Measurements from ENCODE around the gene NAP1L4. TPM values are rescaled to one million over a fixed set of nuclear protein-coding genes. Genes with fewer than 3 reads are reported as not detected.

NAP1L4 gene
- total and polyA plus RNA-seq, 4 donors = 56.3 to 191 (median 77.3) TPM

DNA sequence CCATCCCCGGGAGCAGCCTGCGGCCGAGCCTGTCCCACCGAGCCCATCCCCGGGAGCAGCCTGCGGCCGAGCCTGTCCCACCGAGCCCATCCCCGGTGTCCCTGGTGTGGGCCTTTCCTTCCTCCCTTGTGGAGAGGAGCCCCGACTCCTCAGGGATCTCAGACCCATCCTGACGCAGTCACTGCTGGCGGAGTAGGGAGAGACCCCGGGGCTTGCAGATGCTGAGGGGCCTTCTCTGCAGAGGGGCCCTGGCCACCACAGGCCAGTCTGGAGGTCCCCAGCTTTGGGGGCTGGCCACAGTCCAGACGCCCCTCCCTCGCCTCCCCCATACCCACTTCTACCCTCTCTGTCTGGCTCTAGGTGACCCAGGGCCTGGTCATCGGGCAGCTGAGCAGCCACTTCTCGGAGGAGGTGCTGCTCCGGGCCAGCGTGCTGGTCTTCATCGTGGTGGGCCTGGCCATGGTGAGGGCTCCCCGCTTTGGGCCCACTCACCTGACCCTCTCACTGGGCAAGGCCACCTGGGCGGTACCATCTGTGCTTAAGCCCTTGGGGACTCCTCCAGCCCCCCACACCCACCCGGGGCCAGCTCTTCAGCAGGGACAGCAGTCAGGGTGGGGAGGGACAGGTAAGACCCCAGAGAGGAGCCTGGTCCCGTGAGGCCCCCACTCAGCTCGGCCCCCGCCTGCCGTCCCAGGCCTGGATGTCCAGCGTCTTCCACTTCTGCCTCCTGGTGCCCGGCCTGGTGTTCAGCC, 70.2 kb downstream of the NAP1L4 start:
- TF ChIP-seq, protein P1, sequence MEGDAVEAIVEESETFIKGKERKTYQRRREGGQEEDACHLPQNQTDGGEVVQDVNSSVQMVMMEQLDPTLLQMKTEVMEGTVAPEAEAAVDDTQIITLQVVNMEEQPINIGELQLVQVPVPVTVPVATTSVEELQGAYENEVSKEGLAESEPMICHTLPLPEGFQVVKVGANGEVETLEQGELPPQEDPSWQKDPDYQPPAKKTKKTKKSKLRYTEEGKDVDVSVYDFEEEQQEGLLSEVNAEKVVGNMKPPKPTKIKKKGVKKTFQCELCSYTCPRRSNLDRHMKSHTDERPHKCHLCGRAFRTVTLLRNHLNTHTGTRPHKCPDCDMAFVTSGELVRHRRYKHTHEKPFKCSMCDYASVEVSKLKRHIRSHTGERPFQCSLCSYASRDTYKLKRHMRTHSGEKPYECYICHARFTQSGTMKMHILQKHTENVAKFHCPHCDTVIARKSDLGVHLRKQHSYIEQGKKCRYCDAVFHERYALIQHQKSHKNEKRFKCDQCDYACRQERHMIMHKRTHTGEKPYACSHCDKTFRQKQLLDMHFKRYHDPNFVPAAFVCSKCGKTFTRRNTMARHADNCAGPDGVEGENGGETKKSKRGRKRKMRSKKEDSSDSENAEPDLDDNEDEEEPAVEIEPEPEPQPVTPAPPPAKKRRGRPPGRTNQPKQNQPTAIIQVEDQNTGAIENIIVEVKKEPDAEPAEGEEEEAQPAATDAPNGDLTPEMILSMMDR (IDR thresholded peaks at IDR 0.05; ENCODE audit: control extremely low read depth, extremely low read depth) = no peak
- Histone ChIP-seq H3K36me3 (ENCODE audit: control insufficient read depth in 4 of 4, insufficient read depth in 4 of 4, low read length in 4 of 4) (no peaks in the 10 kb centered on the region), H3K27ac (ENCODE audit: low read depth in 1 of 2, low read length in 1 of 2) (no peak overlapping the region), H3K9ac (ENCODE audit: insufficient read depth in 1 of 2, low read length in 2 of 2) (no peak overlapping the region), H3K27me3 (ENCODE audit: control insufficient read depth in 3 of 3, insufficient read depth in 3 of 3, low read length in 2 of 3) (peaks cover 0 to 2% (median 0%) of the 10 kb centered on the region in 3 donors), H3K9me3 (ENCODE audit: control insufficient read depth in 4 of 4, insufficient read depth in 3 of 4, low read length in 3 of 4) (no peaks in the 10 kb centered on the region), H3K4me1 (ENCODE audit: control insufficient read depth in 5 of 5, insufficient read depth in 5 of 5, low read length in 5 of 5) (peaks cover 0 to 3% (median 0%) of the 10 kb centered on the region in 5 donors), H3K4me3 (no peak overlapping the region)
- WGBS, 2 donors = 91 to 94% methylated on average over 22 to 28 of the region's 29 CpGs
- DNase-seq = no peak
- no peak for ATAC-seq (ENCODE audit: insufficient read depth, low FRiP score)

GRCh38 chr11:2921261-2921660, 70.9 kb downstream of the NAP1L4 start:
- Histone ChIP-seq H3K36me3 (ENCODE audit: control insufficient read depth in 4 of 4, insufficient read depth in 4 of 4, low read length in 4 of 4) (no peaks in the 10 kb centered on the region), H3K27me3 (ENCODE audit: control insufficient read depth in 3 of 3, insufficient read depth in 3 of 3, low read length in 2 of 3) (no peaks in the 10 kb centered on the region), H3K9ac (ENCODE audit: insufficient read depth in 1 of 2, low read length in 2 of 2) (no peak overlapping the region), H3K4me3 (no peak overlapping the region), H3K27ac (ENCODE audit: low read depth in 1 of 2, low read length in 1 of 2) (no peak overlapping the region), H3K4me1 (ENCODE audit: control insufficient read depth in 5 of 5, insufficient read depth in 5 of 5, low read length in 5 of 5) (peaks cover 0 to 3% (median 0%) of the 10 kb centered on the region in 5 donors), H3K9me3 (ENCODE audit: control insufficient read depth in 4 of 4, insufficient read depth in 3 of 4, low read length in 3 of 4) (no peaks in the 10 kb centered on the region)
- TF ChIP-seq, protein P1 (IDR thresholded peaks at IDR 0.05; ENCODE audit: control extremely low read depth, extremely low read depth) = no peak
- ATAC-seq (ENCODE audit: insufficient read depth, low FRiP score) (no peak), DNase-seq (no peak)
- WGBS, 2 donors = 93 to 95% methylated on average over 8 to 13 of the region's 16 CpGs

GRCh38 chr11:2920343-2920742, 71.8 kb downstream of the NAP1L4 start:
- H3K4me1 ChIP-seq (ENCODE audit: control insufficient read depth in 5 of 5, insufficient read depth in 5 of 5, low read length in 5 of 5) = peaks cover 0 to 4% (median 0%) of the 10 kb centered on the region in 5 donors
- no peaks in the 10 kb centered on the region for H3K27me3 ChIP-seq (ENCODE audit: control insufficient read depth in 3 of 3, insufficient read depth in 3 of 3, low read length in 2 of 3)
- no peaks in the 10 kb centered on the region for H3K36me3 ChIP-seq (ENCODE audit: control insufficient read depth in 4 of 4, insufficient read depth in 4 of 4, low read length in 4 of 4)
- no peak for DNase-seq
- H3K4me3 ChIP-seq = no peak overlapping the region
- WGBS, 2 donors = 94 to 97% methylated on average over 12 of the region's 12 CpGs
- H3K9me3 ChIP-seq (ENCODE audit: control insufficient read depth in 4 of 4, insufficient read depth in 3 of 4, low read length in 3 of 4) = no peaks in the 10 kb centered on the region
- H3K9ac ChIP-seq (ENCODE audit: insufficient read depth in 1 of 2, low read length in 2 of 2) = no peak overlapping the region
- TF ChIP-seq, protein P1 (IDR thresholded peaks at IDR 0.05; ENCODE audit: control extremely low read depth, extremely low read depth) = no peak
- no peak overlapping the region for H3K27ac ChIP-seq (ENCODE audit: low read depth in 1 of 2, low read length in 1 of 2)
- ATAC-seq (ENCODE audit: insufficient read depth, low FRiP score) = no peak
